ENCODE measurements around the gene OR8B3.

OR8B3 gene

GRCh38 chr11:124359566-124359965, 39.3 kb downstream of the OR8B3 start:
- no peak for DNase-seq (ENCODE audit: low read depth)

- no peak for DNase-seq (ENCODE audit: low read depth)
Measured at GRCh38 chr11:124346311-124346955, 52.4 kb downstream of the OR8B3 start.

Measured in activated gamma-delta T cell treated with anti-CD3 and anti-CD28 coated beads, Interleukin-2, amount 50 U/mL, for 16 hours (primary cell).